VCaP (cell line): ENCODE data around the gene PEX7.

Experiments used
- H3K27ac ChIP-seq: fragments of 450-650 bp; 2 replicates; pipeline ENCODE4 v1.5.1; 2017
- TF ChIP-seq, protein P1 (sequence below): fragments of 450-650 bp; conservative IDR thresholded peaks from 2 replicates; pipeline ENCODE4 v1.5.1; 2017; ENCODE audit warnings: mild to moderate bottlenecking, moderate library complexity

The PEX7 gene

DNA sequence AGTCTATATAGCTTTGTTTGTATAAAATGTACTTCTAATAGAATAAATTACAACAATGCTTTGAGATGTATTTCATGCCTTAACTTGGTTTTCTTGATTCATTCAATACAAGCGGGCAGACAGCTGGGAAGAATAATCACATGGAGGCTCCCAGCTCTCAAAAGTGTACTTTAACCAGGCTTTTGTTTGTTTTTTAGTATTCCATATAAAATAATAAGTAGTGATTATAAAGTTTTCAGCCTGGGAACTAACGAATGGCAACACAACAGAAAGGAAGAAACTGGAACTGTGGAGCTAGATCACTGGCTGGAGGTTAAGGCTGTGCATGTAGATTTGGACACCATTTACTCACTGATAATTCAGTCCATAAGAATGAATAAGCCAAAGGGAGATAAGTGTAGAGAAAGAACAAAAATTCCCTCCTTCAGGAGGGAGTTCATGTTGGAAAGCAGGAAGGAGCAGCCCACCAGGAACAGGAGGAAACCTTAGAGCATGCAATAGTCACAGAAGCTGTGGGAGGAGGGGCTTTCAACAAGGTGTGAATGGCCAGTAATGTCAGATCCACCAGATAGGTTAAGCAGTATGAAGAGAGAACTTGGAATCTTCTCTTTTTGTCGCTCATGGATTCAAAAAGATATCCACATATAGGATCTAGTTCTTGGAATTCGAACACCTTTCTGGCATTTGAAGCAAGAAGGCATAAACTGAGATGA, 58.5 kb downstream of the PEX7 start:
- H3K27ac ChIP-seq = no peak overlapping the region
- TF ChIP-seq, protein P1, sequence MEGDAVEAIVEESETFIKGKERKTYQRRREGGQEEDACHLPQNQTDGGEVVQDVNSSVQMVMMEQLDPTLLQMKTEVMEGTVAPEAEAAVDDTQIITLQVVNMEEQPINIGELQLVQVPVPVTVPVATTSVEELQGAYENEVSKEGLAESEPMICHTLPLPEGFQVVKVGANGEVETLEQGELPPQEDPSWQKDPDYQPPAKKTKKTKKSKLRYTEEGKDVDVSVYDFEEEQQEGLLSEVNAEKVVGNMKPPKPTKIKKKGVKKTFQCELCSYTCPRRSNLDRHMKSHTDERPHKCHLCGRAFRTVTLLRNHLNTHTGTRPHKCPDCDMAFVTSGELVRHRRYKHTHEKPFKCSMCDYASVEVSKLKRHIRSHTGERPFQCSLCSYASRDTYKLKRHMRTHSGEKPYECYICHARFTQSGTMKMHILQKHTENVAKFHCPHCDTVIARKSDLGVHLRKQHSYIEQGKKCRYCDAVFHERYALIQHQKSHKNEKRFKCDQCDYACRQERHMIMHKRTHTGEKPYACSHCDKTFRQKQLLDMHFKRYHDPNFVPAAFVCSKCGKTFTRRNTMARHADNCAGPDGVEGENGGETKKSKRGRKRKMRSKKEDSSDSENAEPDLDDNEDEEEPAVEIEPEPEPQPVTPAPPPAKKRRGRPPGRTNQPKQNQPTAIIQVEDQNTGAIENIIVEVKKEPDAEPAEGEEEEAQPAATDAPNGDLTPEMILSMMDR = no peak

DNA sequence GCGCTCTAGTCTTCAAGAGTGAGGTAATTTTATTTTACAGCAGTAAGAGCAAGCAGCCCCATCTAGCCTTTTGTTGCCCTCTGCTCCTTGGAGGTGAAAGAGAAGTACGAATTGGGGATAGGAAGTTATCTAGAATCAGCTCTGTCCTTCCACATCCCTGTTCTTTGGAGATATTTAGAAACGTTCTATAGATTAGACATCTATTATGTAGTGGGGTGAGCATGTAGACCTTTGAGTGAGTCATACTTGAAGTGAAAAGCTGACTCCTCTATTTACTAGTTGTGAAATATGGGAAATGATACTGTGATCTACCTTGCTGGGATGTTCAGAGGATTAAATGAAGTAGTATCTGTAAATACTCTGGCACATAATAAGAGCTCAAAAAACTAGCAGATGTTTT, 63.7 kb downstream of the PEX7 start:
- TF ChIP-seq, protein P1 = no peak
- H3K27ac ChIP-seq = no peak overlapping the region

DNA sequence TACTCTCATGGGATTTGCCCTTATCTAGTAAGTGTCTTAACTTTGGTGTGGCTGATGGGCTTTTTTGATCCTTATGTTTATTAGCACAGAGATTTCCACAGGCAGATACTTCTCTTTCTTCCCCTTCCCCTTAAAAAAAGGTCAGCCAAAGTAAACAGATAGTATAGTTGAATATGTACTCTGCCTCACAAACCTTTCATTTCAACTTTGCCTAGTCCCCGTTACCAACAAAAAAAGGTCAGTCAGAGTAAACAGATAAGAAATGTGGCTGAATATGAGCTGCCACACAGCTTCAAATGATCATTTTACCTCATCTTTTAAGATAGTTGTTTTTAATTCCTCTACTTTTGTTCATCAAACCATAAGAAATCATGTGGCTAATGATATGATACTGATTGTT, 65.6 kb downstream of the PEX7 start:
- TF ChIP-seq, protein P1 = no peak
- peak overlapping the region; percentile 55 for H3K27ac ChIP-seq

DNA sequence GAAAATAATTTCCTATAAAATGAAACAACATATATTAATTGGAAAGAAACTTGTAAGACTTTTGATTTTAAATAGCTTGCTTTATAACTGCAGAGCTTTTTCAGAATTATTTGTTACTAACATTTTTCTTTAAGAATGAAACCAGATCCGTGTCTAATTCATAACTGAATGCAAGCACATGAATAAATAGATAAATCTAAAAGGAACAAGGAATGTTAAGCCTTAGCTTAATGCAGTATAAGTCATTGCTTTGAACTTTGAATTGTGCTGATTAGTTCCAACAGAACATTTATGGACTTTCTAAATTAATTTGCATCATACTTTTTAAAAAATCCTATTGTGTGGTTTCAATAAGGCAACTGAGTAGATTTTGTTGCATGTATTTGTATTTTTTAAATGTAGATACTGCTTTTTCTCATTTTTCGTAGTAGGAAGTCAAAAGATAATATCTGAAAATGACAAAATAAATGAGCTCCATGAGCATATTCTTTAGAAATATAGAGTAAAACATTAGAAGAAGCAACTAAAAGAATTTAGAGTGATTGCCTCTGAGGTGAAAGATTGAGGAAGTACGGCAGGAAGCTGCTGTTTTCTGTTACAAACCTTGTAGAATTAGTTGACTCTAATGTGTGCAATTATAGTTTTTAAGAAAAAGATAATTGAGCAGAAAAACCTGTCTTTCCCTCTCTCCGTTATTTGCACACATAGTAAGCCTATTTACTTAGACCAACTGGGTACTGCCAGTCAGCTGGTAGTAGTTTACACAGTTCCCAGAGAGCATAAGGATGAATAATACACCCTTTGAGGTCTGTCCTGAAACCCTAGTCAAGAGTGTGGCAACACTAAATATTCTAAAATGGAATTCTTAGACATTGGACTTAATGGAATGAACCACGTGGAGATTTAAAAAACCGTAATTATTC, 67.1 kb downstream of the PEX7 start:
- TF ChIP-seq, protein P1 = no peak
- peak overlapping the region; percentile 55 for H3K27ac ChIP-seq

DNA sequence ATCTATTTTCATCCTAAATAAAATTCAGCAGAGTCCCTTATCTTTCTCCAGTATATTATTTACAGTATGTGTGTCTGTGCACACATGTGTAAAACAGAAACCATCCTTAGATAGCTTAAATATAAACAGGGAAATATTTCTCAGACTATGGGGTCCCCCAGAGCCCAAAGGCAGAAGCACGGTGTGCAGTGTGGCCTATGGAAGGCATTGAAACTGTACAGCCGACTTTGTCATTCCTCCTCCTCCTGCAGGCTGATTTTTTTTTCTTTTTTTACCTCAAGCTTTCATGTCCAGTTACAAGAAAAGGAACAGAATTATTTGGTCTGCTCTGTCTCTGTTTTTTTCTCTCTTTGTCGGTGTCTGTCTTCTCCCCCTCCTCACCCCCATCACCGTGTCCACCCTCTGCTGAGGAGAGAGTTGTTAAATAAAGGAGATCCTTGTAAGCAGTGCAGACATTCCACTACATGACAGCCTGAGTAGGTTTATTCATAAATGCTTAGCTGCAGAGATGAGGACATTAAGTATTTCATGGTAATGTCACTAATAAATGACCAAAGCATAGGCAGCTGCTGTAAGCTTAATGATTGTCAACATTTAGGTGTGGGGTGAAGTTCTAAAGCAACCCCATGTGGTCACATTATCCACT, 67.9 kb downstream of the PEX7 start:
- TF ChIP-seq, protein P1 = no peak

DNA sequence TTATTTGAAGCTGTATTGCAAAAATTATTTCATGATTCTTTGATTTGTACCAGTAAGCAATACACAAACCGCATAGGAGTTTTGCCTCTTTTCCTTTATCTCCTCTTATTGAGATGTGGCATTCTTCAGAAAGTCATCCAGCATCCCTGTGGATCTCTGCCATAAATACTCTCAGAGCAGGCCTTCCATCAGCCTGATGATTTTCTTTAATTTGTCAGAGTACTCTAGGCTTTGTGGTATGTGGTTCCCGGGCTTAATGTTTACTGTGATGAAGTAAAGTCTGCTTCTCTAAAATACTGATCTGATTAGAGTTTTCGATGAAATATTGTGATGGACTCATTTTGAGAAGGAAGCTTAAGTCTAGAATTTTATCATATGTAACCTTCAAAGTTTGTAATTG, 68.6 kb downstream of the PEX7 start:
- H3K27ac ChIP-seq = peak overlapping the region; percentile 55
- TF ChIP-seq, protein P1 = no peak

More for the DNA sequence above, 67.9 kb downstream of the PEX7 start:
- peak overlapping the region; percentile 55 for H3K27ac ChIP-seq

DNA sequence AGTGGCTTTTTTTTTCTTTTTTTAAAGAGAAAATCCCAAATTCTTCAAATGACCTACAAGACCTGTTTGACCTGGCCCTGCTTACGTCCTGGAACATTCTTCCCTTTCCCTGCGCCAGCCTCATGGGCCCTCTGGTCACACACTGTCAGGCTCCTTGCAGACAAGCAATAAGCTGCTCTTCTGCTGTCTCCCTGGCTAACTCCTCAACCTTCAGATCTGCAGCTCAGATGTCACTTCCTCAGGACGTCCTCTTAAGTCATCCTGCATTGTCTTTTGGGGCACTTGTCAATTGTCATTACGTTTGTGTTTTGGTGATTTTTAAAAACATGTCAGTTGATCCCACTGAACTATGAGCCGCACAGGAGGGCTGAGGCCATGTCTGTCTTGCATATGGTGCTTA, 70.8 kb downstream of the PEX7 start:
- TF ChIP-seq, protein P1 = no peak
- H3K27ac ChIP-seq = no peak overlapping the region
